GM12873 (cell line): ENCODE data around the gene PACRGL.

Experiments used
- TF ChIP-seq, protein P1 (sequence below): IDR thresholded peaks from 2 replicates; pipeline ENCODE4 v1.5.1; 2012; ENCODE audit warnings: low read depth, mild to moderate bottlenecking, moderate library complexity, low read length, control low read depth; ENCODE audit not compliant: insufficient read depth; ENCODE audit errors: missing control alignments

The PACRGL gene

GRCh38 chr4:20723463-20723862 lies 23.2 kb downstream of the PACRGL start:
- TF ChIP-seq, protein P1, sequence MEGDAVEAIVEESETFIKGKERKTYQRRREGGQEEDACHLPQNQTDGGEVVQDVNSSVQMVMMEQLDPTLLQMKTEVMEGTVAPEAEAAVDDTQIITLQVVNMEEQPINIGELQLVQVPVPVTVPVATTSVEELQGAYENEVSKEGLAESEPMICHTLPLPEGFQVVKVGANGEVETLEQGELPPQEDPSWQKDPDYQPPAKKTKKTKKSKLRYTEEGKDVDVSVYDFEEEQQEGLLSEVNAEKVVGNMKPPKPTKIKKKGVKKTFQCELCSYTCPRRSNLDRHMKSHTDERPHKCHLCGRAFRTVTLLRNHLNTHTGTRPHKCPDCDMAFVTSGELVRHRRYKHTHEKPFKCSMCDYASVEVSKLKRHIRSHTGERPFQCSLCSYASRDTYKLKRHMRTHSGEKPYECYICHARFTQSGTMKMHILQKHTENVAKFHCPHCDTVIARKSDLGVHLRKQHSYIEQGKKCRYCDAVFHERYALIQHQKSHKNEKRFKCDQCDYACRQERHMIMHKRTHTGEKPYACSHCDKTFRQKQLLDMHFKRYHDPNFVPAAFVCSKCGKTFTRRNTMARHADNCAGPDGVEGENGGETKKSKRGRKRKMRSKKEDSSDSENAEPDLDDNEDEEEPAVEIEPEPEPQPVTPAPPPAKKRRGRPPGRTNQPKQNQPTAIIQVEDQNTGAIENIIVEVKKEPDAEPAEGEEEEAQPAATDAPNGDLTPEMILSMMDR = no peak

DNA sequence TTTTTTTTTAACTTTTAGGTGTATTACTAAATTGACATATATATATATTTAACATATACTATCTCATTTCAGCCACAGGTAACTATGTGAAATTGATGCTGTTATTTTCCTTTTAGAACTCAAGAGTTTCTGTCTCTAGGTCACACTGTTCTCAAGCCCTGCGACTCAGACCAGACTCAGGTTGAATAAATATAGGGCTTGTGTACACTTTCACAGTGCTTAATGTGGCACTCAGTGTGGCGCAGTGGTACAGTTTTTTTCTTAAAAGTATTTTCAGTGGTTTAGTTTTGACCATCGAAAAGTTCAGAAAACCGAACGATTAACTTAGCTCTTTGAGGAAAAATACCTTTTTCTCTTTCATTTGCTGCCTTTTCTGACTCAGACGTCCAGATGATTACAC lies 24.7 kb downstream of the PACRGL start:
- TF ChIP-seq, protein P1 = no peak

DNA sequence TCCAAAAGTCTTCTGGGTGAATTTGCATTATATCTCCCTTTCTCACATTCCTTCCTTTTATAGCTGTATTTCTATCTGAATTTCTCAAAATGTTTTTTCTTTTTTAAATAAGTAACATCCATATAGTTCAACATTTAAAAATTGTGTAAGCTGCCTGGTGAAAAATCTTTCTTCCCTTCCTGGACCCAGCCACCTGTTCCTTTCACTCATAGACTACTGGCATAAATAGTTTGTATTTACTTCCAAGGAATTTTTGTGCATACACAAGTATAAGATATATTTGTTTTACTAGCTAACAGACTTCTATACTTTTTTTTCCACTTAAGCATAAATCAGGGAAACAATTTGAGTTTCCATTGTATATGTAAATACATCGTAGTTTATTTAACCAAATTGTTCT lies 35.7 kb downstream of the PACRGL start:
- TF ChIP-seq, protein P1 = no peak

DNA sequence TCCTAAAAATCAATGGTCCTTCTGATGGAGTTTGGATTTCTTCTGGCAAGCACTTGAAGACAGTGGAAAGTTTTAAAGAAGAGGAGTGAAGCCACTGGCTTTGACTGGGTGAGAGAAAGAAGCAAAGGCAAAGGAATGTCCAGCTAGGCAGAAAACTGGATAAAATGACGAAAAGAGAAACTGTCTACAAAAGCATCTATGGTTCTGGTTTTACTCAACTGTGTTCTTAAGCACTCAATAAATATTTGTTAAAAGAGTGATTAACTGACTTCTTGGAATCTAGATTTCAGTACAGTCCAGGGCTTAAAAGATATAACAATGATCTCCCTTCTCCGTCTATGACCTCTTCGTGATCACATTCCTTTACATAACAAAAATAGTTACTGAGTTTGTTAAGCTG lies 52.4 kb downstream of the PACRGL start:
- TF ChIP-seq, protein P1 = no peak

DNA sequence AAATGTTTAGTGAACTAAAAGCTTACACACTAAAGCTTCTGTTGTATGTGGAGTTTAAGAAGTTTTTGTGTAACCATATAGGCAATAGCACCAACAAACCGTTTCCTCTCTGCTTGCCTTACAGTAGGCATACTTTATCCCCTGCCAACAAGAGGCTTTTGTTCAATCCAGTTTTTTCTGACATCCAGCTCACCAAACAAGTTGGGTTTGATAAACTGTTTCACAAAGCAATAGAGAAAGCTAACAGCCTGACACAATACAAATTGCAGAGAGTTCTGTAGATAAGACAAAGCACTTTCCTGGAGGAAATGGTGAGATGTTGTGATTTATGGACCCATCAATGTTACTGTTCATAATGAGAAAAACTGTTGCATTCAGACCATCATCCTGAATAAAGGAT lies 53.8 kb downstream of the PACRGL start:
- TF ChIP-seq, protein P1 = no peak

DNA sequence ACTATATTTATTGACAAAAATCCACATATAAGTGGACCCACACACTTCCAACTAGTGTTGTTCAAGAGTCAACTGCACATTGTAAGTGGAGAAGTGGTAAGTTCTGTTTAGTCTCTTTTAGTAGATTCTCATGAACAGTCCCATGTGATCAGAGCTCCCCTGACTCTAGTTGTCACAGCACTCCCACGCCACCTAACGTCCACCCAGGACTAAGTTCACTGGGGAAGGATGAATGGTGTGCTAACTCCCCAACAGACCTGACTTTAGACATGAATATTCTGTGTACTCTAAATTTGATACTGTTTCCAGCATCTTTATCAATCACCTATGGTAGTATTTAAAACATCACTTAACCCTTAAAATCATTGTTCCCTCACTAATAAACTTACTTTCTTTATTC lies 59.8 kb downstream of the PACRGL start:
- TF ChIP-seq, protein P1 = no peak

DNA sequence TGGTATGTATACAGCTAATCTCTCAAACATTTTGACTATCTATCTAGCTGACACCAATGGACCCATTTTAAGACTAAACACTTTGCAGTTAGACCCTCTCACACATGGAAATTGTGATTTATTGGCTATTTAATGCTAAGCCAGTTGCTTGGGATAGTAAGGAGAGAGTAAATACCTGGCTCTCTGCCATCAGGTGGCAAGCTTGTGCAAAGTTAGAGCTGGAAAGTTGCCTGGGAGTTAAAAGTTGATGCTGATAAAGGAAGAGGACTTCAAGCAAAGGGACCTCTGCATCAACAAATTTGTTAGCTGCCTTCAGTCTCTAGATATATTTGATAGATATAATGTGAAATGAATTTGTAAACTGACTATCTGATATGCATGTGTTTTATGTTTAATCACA lies 61.1 kb downstream of the PACRGL start:
- TF ChIP-seq, protein P1 = no peak
